ENCODE data around the gene GRIA1.

Gene GRIA1

DNA sequence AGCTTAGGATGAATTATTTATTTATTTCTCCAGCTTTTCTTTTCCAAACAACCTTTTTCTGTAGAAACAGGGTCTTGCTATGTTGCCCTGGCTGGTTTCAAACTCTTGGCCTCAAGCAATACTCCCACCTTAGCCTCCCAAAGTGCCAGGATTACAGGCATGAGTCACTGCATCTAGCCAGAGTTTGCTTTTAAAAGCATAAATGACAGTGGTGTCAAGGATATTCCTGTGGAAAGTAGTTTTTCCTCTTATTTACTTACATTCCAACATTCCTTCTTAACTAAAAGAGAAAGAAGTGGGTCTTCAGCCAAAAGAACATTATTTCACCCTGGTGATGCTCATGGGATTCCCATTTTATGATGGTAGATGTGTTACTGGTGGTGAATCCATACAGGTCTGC, 62.4 kb downstream of the GRIA1 start:
- DNase-seq = no peak

DNA sequence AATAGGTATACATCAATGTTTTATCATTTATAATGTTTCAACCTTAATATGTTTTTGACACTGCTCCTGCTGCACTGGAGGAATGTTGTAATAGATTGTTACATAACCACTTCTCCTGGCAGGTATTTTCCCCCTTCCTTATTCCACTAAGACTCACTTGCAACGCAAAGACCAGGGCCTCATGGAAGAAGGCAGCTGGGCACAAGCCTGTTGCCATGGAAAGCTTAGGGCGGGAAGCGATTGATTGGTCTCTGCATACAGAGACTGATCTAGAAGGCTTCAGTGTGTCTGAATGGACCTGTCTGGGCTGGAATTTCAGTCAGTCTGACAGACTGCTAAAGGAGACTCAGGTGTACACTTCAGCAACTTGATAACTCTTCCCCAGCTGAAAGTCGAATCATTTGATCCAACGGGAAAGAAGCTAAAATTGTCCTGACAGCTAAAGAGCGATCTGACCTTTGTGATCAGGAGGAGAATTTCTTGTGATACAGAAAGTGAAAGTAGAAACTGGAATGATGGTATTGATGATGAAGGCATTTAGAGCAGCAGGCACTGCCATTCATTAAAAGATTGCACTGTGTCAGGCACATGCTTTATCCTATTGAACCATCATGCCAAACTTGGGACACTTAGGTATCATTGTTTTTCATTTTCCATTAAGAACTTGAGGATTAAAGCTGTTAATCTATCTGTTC, 65.1 kb downstream of the GRIA1 start:
- no peak for DNase-seq

DNA sequence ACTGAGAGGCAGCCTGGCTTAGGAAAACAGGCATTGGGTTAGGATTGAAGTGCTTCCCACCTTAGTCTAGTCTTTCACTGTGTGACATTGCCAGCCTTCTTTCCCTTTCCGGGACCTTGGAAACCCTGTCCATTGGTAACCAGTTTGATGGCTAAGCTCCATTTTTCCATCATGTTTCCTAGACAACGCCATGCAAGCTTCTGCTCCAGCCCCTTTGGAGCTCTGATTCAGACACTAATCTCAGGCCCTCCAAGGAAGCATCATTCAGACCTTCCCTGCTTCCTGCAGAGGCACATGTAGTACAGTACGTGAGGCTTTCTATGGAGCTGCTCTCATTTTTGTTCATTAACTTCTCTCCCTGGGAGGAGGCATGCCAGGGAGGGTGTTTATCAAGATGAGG, 68.5 kb downstream of the GRIA1 start:
- DNase-seq = no peak

DNA sequence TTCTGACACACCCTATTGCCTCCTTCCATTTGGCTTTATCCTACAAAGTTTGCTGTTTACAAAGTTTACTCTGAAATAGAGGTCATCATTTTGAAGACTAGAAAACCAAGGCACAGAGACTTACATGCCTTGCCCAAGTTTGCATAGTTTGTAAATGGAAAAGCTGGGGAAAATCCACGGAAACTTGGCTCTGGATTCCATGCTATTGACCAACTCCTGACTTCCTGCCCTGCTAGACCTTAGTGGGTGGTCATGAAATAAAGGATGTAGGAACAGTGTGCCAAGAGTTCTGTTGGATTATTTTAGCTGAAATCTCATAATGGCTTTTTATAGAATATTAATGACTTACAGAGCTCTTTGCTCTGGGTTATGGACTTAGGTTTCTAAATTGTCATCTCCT, 69.5 kb downstream of the GRIA1 start:
- no peak for DNase-seq

DNA sequence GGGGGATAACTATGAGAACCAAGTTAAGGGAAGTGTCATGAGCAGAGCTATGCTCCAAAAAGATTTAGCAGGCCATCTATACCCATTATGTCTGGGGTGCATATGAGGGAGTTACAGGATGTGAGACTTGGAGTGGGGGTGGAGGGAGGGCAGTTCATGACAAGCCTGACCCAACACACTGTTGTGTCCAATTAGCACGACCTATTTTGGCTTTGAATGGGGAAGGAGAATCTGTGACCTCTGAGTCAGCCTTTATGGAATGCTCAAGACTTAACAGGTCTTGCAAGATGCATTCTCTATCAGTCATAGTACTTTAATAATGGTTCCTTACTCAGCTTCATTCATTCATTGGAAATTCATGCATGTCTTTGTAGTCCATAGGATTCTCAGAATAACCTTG, 71.7 kb downstream of the GRIA1 start:
- no peak for DNase-seq

DNA sequence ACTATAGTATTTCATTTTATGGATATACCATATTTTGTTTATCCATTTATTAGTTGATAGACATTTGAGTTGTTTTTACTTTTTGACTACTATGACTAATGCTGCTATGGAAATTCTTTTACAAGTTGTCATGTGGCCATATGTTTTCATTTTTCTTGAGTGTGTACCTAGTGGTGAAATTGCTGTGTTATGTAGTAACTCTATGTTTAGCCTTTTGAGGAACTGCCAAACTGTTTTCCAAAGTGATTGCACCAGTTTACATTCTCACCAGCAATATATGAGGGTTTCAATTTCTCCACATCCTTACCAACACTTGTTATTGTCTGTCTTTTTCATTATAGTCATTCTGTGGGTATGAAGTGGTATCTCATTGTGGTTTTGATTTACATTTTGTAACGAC, 75.4 kb downstream of the GRIA1 start:
- no peak for DNase-seq

DNA sequence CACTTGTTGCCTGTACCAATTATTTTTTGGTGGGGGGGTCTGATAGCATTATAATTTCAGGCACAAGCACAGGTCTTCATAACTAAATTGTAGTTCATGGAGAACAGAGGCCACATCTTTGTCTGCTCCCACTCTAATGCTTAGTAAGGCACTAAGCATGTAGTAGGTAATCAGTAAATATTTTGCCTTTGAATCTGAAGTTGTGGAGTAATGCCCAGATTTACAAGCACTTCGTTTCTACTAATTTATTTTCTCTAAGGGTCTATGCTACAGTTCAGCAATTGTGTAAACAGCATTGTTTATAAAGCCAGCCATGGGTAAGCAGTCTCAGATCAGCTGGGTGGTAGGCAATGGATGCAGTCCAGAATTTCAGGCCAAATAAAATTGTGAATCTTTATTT, 78.6 kb downstream of the GRIA1 start:
- no peak for DNase-seq

DNA sequence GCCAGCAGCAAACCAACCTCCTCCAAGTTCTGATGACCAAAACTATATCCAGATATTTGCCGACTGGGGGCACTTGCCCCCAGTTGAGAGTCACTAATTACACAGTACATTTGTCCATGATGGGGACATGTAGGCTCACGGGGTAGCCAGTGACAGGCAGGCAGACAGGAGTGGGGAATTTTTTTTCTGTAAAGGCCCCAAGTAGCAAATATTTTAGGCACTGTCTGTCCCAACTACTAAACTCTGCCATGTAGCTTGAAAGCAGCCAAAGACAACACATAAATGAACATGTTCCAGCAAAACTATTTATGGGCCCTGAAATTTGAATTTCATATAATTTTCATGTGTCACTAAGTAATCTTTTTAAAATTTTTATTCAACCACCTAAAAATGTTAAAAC, 80.7 kb downstream of the GRIA1 start:
- no peak for DNase-seq

DNA sequence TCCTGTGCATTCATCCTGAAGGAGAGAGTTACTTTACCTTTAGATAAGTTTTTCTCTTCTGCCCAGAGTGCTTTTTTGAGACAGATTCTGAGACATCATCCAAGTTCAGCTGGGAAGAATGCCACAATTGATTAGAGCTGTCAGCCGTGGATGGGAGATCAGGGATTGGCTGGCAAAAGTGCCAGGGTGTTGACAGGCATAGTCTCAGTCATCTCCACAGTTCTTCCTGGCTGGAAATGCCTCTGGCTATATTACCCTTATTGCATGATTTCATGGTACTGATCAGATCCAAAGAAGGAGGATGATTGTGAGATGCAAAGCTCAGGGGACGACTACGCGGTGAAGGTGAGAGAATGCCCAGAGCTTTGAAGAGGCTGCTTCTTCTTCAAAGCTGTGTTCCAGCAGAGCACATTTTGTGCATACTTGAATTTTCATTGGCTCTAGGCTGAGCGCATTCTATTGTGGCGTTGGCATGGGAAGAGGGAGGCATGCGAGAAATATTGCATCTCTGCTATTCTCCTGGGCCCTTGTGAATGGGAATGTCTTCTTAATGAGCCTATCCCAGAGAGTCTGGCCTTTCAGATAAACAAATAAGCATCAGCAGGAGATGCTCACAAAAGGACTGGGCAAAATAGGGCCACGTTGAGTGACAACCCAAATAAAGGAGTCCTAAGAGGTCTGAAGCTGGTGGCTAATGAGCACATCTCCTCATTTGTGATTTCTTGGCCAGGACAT, 82.1 kb downstream of the GRIA1 start:
- no peak for DNase-seq

DNA sequence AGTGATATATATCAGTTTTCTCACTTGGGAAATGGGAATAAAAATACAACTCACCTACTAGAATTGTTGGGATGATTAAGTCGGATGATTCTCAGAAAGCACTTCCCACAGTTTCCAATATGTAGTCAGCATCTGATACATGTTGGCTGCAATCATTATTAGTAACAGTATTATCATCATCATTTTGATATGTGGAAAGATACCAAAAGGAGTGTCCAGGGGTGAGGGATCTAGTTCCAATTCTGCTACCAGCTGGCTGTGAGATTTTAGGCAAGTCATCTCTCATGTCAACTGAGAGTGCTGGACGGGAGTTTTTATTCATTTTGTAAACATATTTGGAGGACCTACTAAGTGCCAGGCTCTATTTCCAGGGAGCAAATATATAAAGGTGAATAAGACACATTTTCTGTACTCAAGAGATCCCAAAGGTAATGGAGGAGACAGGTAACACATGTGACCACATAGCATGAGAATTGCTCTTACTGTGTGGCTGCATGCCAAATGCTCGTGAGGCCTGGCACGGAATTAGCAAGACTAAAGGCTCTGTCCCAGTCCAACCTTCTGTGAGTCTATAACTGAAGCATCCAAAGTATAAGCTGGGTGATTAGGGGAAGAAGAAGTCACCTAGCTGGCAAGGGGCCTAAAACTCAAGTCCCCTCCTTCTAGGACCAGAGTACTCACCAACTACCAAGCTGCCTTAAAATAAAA, 83.0 kb downstream of the GRIA1 start:
- DNase-seq = no peak

DNA sequence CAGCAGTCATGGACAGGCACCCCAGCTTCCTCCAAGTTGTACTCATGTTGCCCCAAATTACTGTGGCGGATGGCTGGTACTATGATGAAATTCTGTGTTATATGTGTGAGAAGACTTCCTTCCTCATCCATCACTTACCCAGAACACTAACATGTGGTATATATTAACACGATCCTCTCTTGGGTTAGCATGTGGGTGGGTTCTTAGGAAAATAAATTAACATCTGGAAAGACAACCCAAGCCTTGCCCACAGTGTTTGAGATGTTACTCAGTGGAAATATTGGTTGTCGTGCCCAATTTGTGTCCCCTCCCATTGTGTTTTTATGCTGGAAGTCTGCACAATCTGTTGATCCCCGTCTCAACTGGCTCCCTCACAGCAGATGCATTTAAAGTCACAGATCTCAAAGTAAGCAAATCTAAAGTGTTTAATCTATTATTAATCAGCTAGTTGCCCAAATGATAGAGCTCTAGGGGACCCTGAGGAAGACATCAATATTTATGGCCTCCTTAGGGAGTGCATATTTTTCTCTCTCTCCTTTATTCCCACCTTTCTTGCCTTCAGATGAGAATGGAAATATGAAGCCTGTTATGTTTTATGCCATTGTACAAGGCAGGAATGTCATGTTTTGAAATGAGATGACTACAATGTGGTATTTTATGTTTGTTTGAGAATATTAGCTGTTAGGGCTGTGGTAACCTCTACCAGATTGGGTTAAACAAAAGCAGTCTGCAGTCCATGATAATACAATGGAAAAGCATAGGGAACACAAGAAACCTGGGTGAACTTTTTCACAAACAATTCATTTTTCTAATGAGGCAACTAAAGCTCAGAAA, 93.9 kb downstream of the GRIA1 start:
- no peak for DNase-seq

DNA sequence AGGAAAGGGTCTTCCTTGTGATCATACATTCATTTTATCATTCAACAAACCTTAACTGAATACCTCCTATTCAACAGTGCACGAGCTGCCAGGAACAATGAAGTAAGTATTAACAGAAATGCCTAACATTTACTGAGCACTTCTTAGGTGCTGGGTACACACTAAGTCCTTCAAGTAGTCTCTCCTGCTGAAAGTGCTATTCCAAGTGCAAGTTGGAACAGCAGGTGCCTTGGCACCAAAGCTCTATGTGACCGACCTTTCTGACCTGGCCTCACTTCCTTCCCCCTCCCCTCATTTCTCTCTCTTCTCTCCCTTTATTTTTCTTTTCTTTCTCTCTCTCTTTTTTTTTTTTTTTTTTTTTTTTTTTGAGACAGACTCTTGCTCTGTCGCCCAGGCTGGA, 94.5 kb downstream of the GRIA1 start:
- no peak for DNase-seq

DNA sequence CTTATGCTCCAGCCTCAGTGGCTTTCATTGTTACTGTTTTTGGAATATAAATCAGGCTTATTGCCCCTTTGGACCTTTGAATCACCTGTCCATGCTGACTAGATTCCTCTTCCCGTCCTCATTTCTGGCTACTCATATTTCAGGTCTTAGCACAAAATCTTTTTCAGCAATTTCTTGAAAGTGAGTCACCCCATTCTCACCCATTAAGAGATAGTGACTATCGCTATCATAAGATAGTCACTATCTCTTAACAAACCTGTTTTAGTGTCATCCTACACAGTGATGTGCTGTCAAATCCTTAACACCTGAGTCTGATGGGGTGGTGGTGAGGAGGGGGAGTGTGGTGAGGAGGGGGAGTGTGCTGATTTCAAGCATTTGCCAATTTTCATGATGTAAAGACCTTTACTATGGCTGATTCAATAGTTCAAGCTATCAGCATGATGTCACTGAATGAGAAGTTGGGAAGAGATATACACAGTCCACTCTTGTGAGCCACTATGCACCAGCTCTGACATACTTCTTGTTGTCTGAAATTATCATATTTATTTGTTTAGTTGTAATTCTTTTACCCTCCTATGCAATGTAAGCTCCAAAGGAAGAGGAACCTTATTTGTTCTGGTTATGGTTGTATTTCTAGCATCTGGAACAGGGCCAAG, 95.3 kb downstream of the GRIA1 start:
- DNase-seq = no peak

DNA sequence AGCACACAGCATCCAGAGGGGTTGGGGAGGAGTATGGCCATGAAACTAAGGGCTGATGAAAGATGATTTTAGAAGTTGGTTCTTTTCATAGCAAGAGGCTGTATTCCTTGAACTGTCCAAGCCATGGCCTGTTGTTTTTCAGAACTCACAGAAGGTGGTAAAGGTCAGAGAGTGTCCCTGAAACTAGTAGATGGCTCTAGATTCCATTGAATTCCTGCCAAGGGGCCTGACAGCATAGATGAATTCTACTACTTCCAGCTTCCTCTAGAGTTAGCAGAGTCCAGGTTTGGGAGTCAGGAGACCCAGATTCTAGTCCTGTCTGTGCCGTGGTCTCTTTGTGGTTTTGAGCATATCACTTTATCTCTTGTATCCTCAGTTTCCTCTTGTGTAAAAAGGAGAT, 101.6 kb downstream of the GRIA1 start:
- DNase-seq = no peak

DNA sequence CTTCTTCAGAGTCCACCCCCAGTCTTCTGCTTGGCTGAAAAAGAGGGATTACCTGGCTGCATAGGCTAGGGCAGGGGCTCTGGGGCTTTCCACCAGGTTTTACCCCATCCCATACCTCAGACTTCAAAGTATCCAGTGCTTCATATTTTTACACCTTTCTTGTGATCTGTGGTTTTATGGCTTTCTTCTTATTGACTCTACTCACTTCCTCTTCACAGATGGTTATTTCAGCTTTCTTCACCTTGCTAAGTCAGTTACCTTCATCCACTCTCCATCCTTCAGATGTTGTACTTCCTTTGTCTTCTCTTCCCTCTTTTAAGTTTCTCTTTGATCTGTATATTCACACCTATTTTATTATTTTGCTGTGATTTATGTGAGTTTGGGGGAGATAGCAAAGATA, 104.3 kb downstream of the GRIA1 start:
- no peak for DNase-seq

DNA sequence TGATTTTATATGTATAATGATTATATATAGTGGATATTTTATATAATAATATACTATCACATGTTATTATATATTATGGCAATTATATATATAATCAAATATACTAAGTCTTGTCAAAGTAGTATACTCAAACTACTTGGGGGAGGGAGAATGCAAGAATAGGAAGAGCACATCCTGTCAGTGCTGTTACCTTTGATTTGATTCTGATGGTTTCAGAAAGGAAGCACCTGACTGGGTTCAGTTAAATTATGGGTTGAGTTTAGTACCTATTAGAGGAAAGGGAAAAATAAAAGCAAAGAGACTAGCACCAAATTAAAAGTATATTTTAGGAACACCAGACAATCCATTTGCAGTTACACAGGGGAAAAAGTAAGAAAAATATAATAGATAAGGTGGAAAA, 107.6 kb downstream of the GRIA1 start:
- no peak for DNase-seq

DNA sequence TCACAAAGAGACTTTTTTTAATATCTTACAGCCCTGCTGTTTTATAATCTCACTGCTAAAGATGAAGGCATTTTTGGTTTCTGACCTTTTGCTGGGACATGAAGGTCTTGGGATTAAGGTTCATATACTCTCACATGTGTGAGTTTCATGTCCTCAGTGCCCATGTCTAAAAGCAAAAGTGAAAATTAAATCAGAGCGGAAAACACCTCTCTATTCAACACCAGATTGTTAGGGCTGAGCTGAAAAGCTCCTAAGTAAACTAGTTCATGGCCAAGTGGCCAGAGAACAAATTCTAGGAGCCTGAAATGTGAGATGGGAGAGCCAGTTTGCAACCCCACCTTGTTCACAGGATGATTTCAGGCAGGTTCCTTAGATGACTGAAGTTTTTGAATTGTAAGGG, 110.9 kb downstream of the GRIA1 start:
- DNase-seq = no peak

DNA sequence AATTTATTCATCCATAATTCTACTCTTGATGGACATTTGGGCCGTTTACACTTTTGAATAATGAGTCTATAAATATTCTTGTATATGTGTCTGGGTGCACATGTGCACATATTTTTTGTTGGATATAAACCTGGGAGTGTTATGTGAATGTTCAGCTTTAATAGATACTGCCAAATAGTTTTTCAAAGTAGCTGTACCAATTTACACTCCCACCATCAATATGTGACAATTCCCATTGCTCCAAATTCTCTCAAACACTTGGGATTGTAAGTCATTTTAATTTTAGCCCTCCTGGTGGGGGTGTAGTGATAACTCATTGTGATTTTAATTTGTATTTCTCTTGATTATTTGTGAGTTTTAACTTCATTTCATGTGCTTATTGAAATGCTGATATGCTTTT, 114.9 kb downstream of the GRIA1 start:
- DNase-seq = no peak

DNA sequence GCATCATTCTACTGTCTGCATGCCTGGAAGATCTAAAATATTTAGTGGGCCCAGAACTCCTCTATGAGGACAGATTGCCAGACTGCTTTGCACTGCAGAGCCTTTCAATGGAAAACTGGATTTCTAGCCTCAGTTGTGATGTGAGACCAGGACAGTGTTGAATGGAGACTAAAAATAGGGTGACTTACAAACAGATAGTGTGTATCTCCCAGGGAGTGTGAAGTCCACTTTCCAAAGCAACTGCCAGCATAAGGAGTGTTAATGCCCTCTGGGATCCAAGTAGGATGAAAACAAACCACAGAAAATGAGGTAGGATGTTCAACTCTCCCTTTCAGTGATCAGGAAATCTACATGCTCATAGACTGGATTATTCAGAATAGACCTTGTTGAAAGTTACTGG, 119.5 kb downstream of the GRIA1 start:
- no peak for DNase-seq

DNA sequence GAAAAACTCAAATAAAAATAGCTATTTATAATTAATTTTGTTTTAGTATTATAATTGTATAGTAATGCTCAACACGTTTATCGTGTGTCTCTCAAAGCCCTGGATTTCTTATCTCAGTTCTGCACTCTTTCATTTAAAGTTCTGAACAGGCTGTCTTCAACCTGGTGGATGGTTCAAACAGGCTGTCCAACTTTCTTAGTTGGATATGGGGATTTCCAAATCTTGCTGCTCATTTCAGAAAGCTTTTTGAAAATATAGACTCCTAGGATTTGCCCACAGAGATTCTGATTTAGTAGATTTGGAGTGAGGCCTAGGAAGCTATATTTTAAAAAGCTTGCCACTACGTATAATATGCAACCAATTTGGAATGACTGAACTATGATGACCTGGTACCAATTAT, 120.3 kb downstream of the GRIA1 start:
- no peak for DNase-seq

DNA sequence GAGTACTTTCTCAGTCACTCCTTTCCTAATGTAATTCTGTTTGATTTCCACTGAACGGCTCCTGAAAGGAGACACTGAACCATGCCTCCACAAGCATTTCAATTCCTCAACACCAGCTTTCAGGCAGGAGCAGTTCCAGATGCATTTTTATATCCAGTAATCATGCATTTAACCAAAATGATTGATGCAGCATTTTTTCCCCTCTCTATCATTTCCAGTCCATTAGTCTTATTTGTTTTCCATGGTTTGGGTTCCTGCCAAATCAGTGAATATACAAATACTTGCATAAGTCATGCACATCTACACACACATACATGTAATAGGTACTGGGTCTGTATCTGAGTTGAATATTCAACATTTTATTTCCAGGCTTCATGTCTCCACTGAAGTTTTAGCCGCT, 122.7 kb downstream of the GRIA1 start:
- peak; percentile 21 for DNase-seq

DNA sequence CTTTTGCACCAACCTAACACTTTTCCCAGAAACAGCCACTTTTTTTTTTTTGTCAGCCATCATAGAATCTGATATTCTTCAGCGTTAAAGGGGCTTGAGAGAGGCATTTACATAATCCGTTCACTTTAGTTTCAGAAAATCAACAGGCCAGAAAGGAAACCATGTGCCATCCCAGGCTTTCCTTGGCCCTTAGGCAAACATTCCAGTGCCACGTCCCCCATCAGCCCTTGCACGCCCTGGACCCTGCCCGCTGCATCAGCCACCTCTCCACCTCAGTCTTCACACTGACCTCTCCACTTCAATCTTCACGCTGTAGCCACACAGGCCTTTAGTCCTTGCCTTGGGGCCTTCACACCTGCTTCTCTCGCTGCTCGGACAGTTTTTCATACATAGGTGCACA, 123.2 kb downstream of the GRIA1 start:
- no peak for DNase-seq

DNA sequence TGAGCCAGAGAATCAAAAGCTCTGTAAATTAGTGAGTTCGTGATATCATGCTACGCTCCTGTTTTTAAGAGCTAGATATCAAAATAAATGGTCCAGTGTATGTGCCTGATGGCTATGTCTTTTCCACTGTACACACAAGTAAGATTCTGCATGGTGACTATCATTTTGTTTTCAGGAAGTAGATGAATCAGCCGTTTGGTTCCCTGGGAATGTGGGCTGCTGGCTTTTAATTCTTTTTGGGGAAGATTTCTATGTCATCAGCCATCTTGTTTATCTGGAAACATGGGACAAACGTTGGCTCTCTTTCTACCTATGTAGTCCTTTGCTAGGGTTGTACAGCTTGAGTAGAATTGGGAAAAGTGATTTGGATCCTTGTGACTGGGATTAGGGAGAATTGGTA, 126.7 kb downstream of the GRIA1 start:
- no peak for DNase-seq
